ENCODE measurements around the gene KLHL24.
"Not testable (repeated sequence)": the region's sequence is repeated elsewhere in the genome, so short reads cannot be mapped to it uniquely, and the experiment has no call there.

Gene KLHL24

DNA sequence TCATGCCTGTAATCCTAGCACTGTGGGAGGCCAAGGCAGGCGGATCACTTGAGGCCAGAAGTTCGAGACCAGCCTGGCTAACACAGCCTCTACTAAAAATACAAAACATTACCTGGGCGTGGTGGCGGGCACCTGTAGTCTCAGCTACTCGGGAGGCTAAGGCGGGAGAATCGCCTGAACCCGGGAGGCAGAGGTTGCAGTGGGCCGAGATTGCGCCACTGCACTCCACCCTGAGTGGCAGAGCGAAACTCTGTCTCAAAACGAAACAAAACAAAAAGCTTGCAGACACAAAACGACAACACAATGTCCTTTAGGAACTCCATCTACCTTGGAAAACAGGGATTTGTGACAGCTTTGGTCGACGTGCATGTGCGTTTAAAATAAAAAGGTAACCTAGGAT lies 716 bp upstream of the KLHL24 start:
- no peak for DNase-seq (ENCODE audit: low spot score)

DNA sequence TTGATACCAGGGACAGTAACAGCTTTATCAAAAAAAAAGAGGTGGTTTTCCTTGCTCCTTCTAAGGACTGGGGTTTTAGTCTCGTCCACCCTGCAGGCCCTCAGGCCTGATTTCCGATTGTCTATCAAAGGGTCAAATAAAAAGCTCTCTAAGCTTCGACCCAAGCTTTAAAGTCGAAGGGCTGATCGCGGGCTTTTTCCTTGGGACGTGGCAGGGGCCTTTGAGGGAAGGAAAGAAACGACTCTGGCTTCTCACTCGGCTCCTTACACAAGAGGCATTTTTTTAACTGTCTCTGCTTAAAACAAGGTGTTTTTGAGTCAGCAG lies 354 bp upstream of the KLHL24 start:
- no peak for DNase-seq (ENCODE audit: low spot score)

DNA sequence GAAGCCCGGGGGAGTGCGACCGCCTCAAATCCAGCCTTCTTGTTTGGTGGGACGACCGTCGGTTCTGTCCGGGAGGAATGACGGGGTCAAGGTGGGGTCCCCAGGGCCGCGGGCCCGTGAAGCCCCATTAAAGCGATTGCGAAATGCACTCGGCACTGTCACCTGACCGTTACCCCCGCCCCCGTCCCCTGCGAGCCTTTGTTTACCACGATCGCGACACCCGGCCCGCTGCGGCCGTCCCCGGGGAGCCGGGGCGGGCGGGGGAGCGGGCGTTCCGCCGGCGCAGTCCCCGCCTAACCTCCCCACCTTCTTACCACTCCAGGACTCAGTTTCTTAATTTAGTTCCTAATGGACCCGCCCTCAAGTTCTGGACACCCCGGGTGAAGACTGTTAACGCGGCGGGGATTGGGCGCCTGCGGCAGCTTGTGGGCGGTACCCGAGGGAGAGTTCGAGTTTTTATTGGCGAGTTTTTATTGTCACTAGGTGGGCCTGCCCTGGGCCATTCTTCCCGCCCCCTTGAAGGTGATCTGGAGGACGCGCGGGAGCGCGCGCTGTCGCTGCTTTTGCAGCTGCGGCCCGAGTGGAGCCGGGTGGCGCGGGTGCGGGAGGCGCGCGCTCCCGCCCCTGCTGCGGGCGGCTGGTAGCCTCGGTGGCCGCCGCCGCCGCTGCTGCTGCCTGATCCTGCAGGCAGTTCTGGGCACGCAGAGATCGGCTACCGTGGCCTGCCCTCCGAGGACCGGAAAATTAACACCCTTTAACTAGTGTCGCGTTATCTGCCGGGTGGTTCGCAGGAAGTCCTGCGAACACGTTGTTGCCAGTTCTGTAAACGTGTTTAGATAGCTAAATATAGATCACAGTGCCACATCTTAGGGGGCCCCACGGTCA lies 1.0 kb downstream of the KLHL24 start:
- peak; percentile 94 for DNase-seq (ENCODE audit: low spot score)

DNA sequence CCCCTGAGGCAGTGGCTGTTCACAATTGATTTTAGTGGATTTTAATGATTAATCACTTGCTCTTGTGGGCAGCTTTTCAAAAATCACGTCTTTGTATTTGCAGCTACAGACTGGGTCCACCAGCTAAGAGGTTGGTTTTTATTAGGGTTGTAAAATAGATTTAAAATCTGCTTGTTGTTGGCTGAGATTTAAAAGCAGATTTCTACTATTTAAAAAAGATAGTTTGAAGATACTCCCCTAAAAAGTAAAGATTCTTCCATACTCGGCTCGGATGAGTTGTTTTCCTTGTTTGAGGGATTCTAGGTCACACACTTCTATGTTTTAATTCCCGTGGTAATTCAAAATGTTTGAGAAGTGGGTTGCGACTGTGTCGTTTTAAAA lies 1.7 kb downstream of the KLHL24 start:
- DNase-seq (ENCODE audit: low spot score) = no peak

DNA sequence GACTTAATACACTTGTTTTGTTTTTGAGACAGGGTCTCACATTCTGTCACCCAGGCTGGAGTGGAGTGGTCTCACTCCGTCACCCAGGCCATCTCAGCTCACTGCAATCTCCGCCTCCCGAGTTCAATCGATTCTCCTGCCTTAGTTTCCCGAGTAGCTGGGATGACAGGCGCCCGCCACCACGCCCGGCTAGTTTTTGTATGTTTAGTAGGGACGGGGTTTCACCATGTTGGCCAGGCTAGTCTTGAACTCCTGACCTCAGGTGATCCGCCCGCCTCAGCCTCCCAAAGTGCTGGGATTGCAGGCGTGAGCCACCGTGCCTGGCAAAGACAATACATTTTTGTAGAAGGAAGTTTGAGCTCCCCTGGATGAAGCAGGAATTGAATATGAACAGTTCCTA lies 2.2 kb downstream of the KLHL24 start:
- not testable (repeated sequence) for DNase-seq (ENCODE audit: low spot score)

DNA sequence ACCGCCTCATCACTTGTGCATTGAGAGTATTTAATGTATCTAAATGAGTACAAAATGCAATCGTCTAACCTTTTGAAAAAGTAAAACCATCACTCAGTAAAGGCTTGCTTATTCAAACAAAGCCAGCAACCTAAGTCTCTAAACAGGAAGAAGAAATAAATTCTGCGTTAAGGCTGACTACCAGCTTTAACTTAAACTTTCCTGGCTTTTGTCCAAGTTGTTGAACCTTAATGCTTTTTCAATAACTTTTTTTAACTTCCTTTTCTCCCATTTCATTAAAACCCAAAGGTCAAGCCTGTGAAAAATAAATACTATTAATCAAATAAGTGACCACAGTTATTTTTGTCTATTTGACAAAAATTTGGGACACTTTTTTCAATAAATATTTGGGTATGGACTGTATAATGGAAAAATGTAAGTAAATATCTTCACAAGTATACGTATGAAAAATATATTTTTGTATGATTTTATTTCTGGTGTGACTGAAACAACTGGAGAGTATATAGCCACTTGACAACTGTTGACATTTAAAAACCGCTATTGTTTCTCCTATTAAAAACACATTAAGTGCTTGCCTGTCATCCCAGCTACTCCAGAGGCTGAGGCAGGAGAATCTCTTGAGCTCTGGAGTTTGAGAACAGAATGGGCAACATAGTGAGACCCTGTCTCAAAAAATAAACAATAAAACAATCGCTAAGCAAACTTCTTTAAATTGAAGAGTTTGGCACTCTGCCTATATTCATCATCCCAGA lies 2.9 kb downstream of the KLHL24 start:
- no peak for DNase-seq (ENCODE audit: low spot score)

DNA sequence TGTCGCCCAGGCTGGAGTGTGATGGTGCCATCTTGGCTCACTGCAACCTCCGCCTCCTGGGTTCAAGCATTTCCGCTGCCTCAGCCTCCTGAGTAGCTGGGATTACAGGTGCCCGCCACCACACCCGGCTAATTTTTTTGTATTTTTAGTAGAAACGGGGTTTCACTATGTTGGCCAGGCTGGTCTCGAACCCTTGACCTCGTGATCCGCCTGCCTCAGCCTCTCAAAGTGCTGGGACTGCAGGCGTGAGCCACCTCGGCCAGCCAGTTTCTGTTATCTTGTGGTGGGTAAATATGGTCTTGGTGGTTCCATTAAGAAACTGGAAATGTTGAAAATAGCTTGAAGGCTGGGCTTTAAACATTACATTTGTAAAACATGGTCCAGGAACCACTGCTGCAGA lies 5.2 kb downstream of the KLHL24 start:
- not testable (repeated sequence) for DNase-seq (ENCODE audit: low spot score)

DNA sequence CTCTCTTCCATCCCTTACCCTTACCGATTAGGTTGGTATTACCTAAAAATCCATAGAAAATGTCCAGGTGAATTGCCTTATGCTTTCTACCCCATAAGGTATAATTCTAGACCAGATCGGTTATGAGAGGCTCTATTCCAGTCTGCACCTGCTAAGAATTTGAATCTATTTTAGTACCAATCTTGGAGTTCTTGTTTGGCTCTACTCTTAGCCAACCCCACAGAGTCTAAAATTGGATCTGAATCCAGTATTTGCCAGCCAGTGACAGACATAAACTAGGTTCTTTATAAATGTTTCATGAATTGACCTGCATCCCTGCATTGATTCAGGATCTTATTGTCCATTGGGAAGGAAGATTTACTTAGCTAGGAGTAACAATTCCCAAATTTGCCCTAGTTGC lies 6.5 kb downstream of the KLHL24 start:
- no peak for DNase-seq (ENCODE audit: low spot score)

DNA sequence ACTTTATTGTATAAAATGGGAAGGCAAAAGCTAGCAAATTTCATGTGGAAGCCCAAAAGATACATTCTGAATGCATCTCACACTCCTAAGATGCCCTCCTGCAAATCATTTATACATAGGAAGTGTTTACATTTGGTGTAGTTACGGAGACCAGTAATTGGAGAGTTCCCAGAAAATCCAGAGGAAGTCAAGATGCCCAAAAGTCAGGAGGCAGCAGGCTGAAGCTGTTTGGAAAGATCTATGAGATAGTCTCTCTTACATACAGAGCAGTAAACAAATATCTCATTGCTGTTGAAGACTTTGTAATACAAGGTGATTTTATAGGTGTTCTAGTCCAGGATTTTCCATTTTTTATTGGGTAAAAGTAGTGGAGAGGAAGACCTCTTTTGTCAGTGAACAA lies 8.8 kb downstream of the KLHL24 start:
- DNase-seq (ENCODE audit: low spot score) = no peak

DNA sequence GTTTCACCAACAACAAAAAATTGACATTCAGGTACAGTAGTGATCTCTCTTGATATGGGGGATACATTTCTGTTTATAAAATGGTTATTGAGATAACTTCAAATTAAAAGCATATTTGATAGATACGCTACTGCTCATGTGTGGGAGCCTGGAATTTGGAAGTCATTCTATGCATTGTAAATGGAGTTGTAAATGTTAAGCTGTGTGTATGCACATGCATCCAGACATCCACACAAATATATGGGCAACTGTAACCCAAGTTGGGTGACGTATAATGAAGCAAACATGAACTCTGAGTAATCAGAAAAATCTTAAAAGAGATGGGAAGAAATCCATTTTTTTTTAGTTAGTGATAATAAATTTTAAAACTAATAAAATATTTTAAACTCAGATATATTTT lies 9.8 kb downstream of the KLHL24 start:
- DNase-seq (ENCODE audit: low spot score) = no peak

DNA sequence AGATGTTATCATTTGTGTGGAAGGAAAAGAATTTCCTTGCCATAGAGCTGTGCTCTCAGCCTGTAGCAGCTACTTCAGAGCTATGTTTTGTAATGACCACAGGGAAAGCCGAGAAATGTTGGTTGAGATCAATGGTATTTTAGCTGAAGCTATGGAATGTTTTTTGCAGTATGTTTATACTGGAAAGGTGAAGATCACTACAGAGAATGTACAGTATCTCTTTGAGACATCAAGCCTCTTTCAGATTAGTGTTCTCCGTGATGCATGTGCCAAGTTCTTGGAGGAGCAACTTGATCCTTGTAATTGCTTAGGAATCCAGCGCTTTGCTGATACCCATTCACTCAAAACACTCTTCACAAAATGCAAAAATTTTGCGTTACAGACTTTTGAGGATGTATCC lies 15.1 kb downstream of the KLHL24 start:
- no peak for DNase-seq (ENCODE audit: low spot score)

DNA sequence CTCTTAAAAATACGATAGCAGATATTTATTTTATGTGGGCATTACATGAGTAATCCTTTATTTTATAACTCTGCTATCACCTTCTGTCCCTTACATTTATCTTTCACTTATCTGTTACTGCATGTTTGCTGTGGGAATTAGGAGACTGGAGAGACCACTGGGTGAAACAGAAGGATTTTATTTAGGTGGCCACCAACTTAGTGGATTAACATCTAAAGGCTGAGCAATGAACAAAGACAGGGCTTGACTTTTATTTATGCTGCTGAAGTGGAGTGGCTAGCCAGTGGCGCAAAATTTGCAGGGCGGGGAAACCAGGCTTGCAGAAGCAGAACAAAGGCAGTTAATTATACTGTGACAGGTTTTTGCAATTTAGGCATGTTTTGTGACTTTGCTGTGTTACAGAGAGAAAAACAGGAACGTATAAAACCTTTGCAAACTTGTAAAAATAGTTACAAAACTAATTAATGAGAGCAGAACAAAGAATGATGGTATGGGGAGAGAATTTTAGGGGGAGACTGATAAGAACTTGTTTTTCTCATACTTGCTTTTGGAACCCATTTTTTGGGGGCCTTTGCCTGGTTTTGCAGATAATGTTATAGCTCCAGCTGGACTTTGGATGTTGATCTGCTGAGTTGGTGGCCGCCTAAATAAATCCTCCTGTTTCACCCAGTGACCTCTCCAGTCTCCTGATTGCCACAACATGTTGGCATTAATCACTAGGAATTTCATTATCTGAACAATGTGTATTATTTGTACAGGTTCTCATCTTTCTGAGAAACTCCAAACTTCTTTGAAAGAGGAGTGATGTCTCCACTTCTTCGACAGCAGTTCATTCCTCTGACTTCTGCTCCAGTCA lies 18.0 kb downstream of the KLHL24 start:
- no peak for DNase-seq (ENCODE audit: low spot score)

DNA sequence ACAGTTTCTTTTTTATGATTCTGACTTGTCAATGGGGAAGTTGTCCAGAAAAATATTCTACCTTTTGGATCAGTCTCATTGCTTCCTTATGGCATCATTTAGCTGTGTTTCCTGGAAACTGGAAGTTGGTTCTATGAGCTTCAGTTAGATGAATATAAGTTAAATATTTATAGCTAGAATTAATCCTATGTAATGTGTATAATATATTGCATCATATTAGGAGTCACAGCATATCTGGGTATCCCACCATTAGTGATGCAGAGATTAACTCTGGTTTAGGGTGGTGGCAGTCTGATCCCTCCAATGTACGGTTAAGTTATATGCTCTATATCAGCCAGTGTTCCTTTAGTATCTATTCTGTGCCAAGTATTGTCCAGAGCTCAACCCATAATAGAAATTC lies 19.3 kb downstream of the KLHL24 start:
- no peak for DNase-seq (ENCODE audit: low spot score)

DNA sequence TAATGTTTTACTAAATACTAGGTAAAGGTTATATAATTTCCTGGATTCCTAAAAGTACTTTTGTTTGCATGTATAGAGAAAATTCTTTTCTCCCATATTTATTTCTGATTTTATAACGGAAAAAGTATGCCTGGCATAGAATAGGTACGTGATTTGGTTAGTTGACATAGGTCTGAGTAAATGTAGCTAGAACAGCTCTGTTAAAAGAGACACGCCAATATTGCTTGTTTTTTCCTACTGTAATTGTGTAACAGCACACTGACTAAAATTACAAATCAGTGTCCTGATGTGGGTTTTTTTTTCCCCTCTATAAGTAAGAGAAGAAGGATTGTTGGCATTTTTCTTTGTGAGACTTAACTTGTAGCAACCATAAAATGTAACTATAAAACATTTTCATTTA lies 26.7 kb downstream of the KLHL24 start:
- DNase-seq (ENCODE audit: low spot score) = no peak

DNA sequence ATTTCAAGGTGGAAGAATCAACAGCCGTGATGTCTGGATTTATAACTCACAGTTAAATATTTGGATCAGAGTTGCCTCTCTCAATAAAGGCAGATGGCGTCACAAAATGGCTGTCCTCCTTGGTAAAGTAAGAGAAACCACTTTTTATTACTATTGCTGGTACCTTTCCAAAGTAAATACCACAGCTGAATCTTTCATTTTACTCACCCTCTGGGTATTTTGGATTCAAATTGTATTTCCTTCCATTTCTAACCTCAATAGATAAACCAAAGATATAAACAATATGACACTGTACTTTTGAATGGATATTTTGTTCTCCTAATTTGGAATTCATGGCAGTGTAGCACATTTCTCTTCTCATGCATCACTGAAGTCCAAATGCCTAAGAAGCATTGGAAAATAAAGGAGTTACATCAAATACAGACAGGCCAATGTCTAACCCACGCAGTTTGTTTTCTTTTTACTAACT lies 29.5 kb downstream of the KLHL24 start:
- no peak for DNase-seq (ENCODE audit: low spot score)

DNA sequence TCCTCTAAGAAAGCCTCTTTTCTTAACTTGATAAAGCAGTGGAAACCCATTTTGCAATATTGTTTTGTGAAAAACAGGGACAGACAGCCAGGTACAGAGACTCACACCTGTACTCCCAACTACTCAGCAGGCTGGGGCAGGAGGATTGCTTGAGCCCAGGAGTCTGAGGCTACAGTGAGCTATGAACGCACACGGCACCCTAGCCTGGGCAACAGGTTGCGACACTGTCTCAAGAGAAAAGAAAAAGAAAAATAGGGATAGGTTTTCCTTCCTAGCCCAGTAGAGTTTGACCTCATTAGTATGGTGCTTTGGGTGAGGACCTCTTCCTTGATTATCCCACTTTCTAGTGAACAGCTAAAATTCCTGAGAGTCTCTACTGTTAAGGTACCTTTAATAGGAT lies 44.6 kb downstream of the KLHL24 start:
- DNase-seq (ENCODE audit: low spot score) = no peak

DNA sequence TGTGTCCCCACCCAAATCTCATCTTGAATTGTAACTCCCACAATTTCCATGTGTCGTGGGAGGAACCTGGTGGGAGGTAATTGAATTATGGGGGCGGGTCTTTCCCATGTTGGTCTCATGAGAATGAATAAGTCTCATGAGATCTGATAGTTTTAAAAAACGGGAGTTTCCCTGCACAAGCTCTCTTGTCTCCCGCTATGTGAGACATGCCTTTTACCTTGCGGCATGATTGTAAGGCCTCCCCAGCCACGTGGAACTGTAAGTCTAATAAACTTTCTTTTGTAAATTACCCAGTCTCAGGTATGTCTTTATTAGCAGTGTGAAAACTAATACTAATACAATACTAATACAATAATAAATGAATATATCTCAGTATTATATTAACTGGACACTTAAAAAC lies 52.3 kb downstream of the KLHL24 start:
- DNase-seq (ENCODE audit: low spot score) = no peak

DNA sequence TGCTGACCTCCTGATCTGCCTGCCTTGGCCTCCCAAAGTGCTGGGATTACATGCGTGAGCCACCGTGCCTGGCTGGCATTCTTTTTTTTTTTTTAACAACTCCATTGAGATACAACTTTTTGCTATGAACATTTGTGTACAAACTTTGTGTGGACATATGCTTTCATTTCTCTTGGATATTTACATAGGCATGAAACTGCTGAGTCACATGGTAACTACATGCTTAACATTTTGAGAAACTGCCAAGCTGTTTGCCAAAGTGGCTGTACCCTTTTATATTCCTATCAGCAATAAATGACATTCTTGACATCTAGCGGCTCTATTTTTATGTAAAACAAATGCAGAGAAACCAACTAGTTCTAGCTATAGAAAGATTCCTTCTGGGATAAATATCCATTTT lies 53.5 kb downstream of the KLHL24 start:
- no peak for DNase-seq (ENCODE audit: low spot score)

DNA sequence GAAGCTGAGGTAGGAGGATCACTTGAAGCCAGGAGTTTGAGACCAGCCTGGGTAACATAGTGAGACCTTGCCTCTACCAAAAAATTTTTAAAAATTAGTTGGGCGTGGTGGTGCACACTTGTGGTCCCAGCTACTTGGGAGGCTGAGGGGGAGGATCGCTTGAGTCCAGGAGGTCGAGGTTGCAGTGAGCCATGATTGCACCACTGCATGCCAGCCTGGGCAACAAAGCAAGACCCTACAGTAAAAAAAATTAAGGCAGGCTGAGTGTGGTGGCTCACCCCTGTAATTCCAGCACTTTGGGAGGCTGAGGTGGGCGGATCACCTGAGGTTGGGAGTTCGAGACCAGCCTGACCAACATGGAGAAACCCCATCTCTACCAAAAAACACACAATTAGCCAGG lies 54.2 kb downstream of the KLHL24 start:
- not testable (repeated sequence) for DNase-seq (ENCODE audit: low spot score)

DNA sequence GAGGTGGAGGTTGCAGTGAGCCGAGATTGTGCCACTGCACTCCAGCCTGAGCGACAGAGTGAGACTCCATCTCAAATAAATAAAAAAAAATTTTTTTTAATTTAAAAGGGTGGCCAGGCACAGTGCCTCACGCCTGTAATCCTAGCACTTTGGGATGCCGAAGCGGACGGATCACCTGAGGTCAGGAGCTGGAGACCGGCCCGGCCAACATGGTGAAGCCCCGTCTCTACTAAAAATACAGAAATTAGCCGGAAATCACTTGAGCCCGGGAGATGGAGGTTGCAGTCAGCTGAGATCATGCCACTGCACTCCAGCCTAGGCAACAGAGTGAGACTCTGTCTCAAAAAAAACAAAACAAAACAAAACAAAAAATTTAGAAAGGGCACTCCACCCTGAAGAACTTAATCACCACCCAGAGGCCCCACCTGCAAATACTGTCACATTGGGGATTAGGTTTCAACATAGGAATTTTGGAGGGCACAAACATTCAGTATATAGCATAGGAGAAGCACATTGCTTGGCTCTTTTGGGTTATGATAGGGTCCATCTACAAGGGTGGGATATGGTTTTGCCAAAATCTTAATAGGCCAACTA lies 55.1 kb downstream of the KLHL24 start:
- no peak for DNase-seq (ENCODE audit: low spot score)

DNA sequence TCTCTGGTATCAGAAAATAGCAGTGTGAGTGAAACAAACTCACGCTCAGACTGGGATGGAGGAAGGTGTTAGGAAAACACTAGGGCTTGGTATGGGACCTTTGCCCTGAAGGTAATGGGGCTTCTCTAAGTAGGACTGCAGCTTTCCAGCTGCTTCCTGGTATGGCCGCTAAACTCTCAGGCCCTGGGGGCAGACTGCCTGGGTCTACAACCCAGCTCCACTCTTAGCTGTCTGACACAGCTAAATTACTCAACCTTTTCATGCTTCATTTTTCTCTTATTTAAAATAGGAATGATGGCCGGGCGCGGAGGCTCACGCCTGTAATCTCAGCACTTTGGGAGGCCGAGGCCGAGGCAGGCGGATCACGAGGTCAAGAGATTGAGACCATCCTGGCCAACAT lies 57.0 kb downstream of the KLHL24 start:
- no peak for DNase-seq (ENCODE audit: low spot score)
